Measurements from ENCODE around the gene FTO. TPM values are rescaled to one million over a fixed set of nuclear protein-coding genes. Genes with fewer than 3 reads are reported as not detected.

FTO gene
- total RNA-seq, 1 donor from 2014 or later = 50.2 TPM

DNA sequence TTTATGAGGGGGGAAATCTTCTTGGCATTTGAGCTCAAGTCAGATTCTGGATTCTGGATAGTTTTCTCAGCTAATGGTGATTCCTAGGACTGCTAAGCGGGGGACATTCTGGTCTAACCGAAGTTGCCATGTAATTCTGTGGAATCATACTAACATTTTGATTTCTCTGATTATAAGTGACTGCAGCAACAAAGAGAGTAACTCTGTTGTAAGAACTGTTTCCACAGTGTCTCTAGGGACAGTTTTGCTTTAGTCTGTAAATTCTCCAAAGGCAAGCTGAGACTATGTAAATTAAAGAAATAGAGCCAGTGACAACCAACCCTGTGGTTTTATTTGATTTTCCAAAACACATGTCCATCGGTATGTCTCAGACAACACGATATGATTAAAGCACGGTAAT lies 296.4 kb downstream of the FTO start:
- H3K9me3 ChIP-seq = no peaks in the 10 kb centered on the region
- no peak for DNase-seq (ENCODE audit: low spot score in 2 of 2)
- TF ChIP-seq, protein P1, sequence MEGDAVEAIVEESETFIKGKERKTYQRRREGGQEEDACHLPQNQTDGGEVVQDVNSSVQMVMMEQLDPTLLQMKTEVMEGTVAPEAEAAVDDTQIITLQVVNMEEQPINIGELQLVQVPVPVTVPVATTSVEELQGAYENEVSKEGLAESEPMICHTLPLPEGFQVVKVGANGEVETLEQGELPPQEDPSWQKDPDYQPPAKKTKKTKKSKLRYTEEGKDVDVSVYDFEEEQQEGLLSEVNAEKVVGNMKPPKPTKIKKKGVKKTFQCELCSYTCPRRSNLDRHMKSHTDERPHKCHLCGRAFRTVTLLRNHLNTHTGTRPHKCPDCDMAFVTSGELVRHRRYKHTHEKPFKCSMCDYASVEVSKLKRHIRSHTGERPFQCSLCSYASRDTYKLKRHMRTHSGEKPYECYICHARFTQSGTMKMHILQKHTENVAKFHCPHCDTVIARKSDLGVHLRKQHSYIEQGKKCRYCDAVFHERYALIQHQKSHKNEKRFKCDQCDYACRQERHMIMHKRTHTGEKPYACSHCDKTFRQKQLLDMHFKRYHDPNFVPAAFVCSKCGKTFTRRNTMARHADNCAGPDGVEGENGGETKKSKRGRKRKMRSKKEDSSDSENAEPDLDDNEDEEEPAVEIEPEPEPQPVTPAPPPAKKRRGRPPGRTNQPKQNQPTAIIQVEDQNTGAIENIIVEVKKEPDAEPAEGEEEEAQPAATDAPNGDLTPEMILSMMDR (IDR thresholded peaks at IDR 0.05) = no peak
- no peak overlapping the region for H3K27ac ChIP-seq
- no peak overlapping the region for H3K4me3 ChIP-seq
- H3K4me1 ChIP-seq = peaks cover 0 to 4% of the 10 kb centered on the region in 2 donors
- intact Hi-C loops (cut with DNase I) = no loop called here
- H3K27me3 ChIP-seq = no peaks in the 10 kb centered on the region
- no peaks in the 10 kb centered on the region for H3K36me3 ChIP-seq

- intact Hi-C loops (cut with DNase I) = no loop called here
- TF ChIP-seq, protein P1 (IDR thresholded peaks at IDR 0.05) = no peak
- no peak for DNase-seq (ENCODE audit: low spot score in 2 of 2)
These were observed 302.7 kb downstream of the FTO start for GRCh38 chr16:54006693-54007092.

GRCh38 chr16:54007504-54007903 lies 303.5 kb downstream of the FTO start:
- TF ChIP-seq, protein P1 (IDR thresholded peaks at IDR 0.05) = no peak
- no peaks in the 10 kb centered on the region for H3K27me3 ChIP-seq
- H3K9me3 ChIP-seq = no peaks in the 10 kb centered on the region
- no peak overlapping the region for H3K27ac ChIP-seq
- intact Hi-C loops (cut with DNase I) = no loop called here
- H3K4me3 ChIP-seq = no peak overlapping the region
- peaks cover 0 to 11% of the 10 kb centered on the region in 2 donors for H3K36me3 ChIP-seq
- H3K4me1 ChIP-seq = no peaks in the 10 kb centered on the region
- no peak for DNase-seq (ENCODE audit: low spot score in 2 of 2)

More at GRCh38 chr16:54006693-54007092, 302.7 kb downstream of the FTO start:
- Histone ChIP-seq H3K36me3 (peaks cover 0 to 11% of the 10 kb centered on the region in 2 donors), H3K9me3 (no peaks in the 10 kb centered on the region), H3K27me3 (no peaks in the 10 kb centered on the region), H3K4me3 (no peak overlapping the region), H3K4me1 (no peaks in the 10 kb centered on the region), H3K27ac (no peak overlapping the region)

DNA sequence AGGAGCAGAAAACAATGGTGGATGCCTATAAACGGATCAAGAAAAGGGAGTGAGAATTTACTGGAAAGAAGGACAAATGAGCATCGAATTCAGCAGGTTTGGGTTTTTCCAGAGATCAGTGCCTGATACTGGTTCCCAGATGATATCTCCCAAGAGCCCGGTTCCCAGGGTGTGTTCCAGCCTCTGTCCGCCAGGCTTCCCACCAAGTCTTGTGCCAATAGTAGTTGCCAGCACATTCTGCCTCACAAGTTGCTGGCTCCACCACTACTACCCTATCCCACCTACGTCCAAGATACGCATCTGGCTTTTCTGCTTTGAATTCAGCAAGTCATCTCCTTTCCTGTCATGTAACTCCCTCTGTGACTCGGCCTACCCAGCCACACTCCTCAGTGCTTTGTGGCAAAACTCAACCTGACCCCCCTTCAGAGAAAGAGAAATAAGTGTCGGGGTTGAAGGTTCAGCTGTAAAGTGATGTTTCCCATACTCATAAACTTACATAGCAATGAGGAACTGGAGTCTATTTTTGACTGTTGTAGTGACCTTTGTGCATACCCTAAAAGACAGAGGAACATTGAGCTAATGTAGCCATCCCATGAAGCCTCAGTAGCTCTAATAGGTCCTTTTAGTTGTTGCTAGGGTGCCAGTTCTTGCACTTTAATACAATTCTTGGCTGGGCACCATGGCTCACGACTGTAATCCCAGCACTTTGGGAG lies 305.7 kb downstream of the FTO start:
- H3K9me3 ChIP-seq = no peaks in the 10 kb centered on the region
- H3K36me3 ChIP-seq = peaks cover 0 to 11% of the 10 kb centered on the region in 2 donors
- no peak overlapping the region for H3K4me3 ChIP-seq

GRCh38 chr16:54015147-54015546 lies 311.2 kb downstream of the FTO start:
- no peaks in the 10 kb centered on the region for H3K4me1 ChIP-seq
- H3K4me3 ChIP-seq = no peak overlapping the region
- intact Hi-C loops (cut with DNase I) = no loop called here
- no peaks in the 10 kb centered on the region for H3K9me3 ChIP-seq
- TF ChIP-seq, protein P1 (IDR thresholded peaks at IDR 0.05) = no peak
- no peak for DNase-seq (ENCODE audit: low spot score in 2 of 2)
- no peak overlapping the region for H3K27ac ChIP-seq
- H3K27me3 ChIP-seq = no peaks in the 10 kb centered on the region
- H3K36me3 ChIP-seq = peaks cover 0 to 4% of the 10 kb centered on the region in 2 donors

More for the DNA sequence above, 305.7 kb downstream of the FTO start:
- DNase-seq (ENCODE audit: low spot score in 2 of 2) = no peak
- no peak overlapping the region for H3K27ac ChIP-seq
- intact Hi-C loops (cut with DNase I) = no loop called here
- no peaks in the 10 kb centered on the region for H3K27me3 ChIP-seq
- no peaks in the 10 kb centered on the region for H3K4me1 ChIP-seq
- TF ChIP-seq, protein P1 (IDR thresholded peaks at IDR 0.05) = no peak
